Liver (tissue), 9 donors: ENCODE results near the gene CD163. TPM values are rescaled to one million over a fixed set of nuclear protein-coding genes. Genes with fewer than 3 reads are reported as not detected.
"Not testable (repeated sequence)": the region's sequence is repeated elsewhere in the genome, so short reads cannot be mapped to it uniquely, and the experiment has no call there.

ENCODE experiments used
- DNase-seq: peaks from one replicate; pipeline ENCODE4 v3.0.0-alpha.2; 2017; ENCODE audit warnings: low spot score
- H3K27ac ChIP-seq, 2 donors: one replicate each; pipeline ENCODE4 v1.7.0; 2013; ENCODE audit warnings: inconsistent platforms in 2 of 2, low read length in 2 of 2, control low read depth in 1 of 2, low read depth in 1 of 2, mild to moderate bottlenecking in 1 of 2
- H3K27me3 ChIP-seq, 4 donors: one replicate each; pipeline versions ENCODE4 v1.6.1 to v1.7.0; 2013; ENCODE audit warnings: low read length in 3 of 4, inconsistent platforms in 1 of 4, mild to moderate bottlenecking in 1 of 4, moderate library complexity in 1 of 4; ENCODE audit not compliant: control insufficient read depth in 4 of 4, insufficient read depth in 4 of 4
- H3K36me3 ChIP-seq, 4 donors: one replicate each; pipeline versions ENCODE4 v1.6.1 to v1.7.0; 2013; ENCODE audit warnings: low read length in 3 of 4, mild to moderate bottlenecking in 3 of 4, low read depth in 1 of 4, moderate library complexity in 1 of 4; ENCODE audit not compliant: control insufficient read depth in 4 of 4, insufficient read depth in 3 of 4
- H3K4me1 ChIP-seq, 4 donors: one replicate each; pipeline versions ENCODE4 v1.6.1 to v1.7.0; 2013; ENCODE audit warnings: low read length in 3 of 4, mild to moderate bottlenecking in 3 of 4, moderate library complexity in 1 of 4; ENCODE audit not compliant: control insufficient read depth in 4 of 4, insufficient read depth in 4 of 4
- H3K4me3 ChIP-seq, 3 donors: one replicate each; pipeline versions ENCODE4 v1.6.1 to v1.7.0; 2013; ENCODE audit warnings: low read length in 3 of 3, control low read depth in 1 of 3, low read depth in 1 of 3, mild to moderate bottlenecking in 1 of 3
- H3K9ac ChIP-seq, 2 donors: one replicate each; pipeline ENCODE4 v1.7.0; 2013; ENCODE audit warnings: low read length in 2 of 2, mild to moderate bottlenecking in 2 of 2, moderate library complexity in 2 of 2, control low read depth in 1 of 2, low read depth in 1 of 2
- H3K9me3 ChIP-seq, 4 donors: one replicate each; pipeline versions ENCODE4 v1.6.1 to v1.7.0; 2013; ENCODE audit warnings: low read length in 3 of 4; ENCODE audit not compliant: control insufficient read depth in 4 of 4
- CTCF ChIP-seq: fragments of 150-350 bp; IDR thresholded peaks from 2 replicates; pipeline ENCODE4 v1.5.1; 2017; ENCODE audit warnings: improper control_type of control experiment, low read depth, low read length; ENCODE audit not compliant: missing input control
- FOXA1 ChIP-seq: IDR thresholded peaks from 2 replicates; pipeline ENCODE4 v1.6.1; 2016; ENCODE audit warnings: antibody characterized with exemption
- HNF4A ChIP-seq, 2 donors: conservative IDR thresholded peaks; 2 replicates each; pipeline ENCODE4 v1.6.1; 2016; ENCODE audit warnings: antibody characterized with exemption in 2 of 2, mild to moderate bottlenecking in 2 of 2
- HNF4G ChIP-seq: IDR thresholded peaks from 2 replicates; pipeline ENCODE4 v1.6.1; 2016; ENCODE audit warnings: antibody characterized with exemption
- MAX ChIP-seq: IDR thresholded peaks from 2 replicates; pipeline ENCODE4 v1.6.1; 2016; ENCODE audit warnings: antibody characterized with exemption
- NR2F2 ChIP-seq: IDR thresholded peaks from 2 replicates; pipeline ENCODE4 v1.6.1; 2016; ENCODE audit warnings: antibody characterized with exemption
- REST ChIP-seq: IDR thresholded peaks from 2 replicates; pipeline ENCODE4 v1.6.1; 2016; ENCODE audit warnings: antibody characterized with exemption, mild to moderate bottlenecking
- RXRA ChIP-seq, 2 donors: IDR thresholded peaks; 2 replicates each; pipeline ENCODE4 v1.6.1; 2017 to 2018; ENCODE audit warnings: antibody characterized with exemption in 2 of 2, mild to moderate bottlenecking in 1 of 2
- SP1 ChIP-seq: IDR thresholded peaks from 2 replicates; pipeline ENCODE4 v1.6.1; 2018; ENCODE audit warnings: antibody characterized with exemption, mild to moderate bottlenecking
- WGBS: extraction: QIAGEN DNeasy Blood & Tissue Kit; methylation state at CpG from one replicate; pipeline ENCODE4 v1.1.7; 2013; 5-methylcytosine and 5-hydroxymethylcytosine counted together
- polyA plus RNA-seq, 2 donors: library from polyadenylated mRNA; stranded (reverse) in 1 of 2; unstranded in 1 of 2; fragments of 200-250 nt in 1 of 2; fragments of >200 nt in 1 of 2; fragmentation: Nextera tagmentation in 1 of 2; extraction: Ambion mirVana in 1 of 2; gene quantifications; one replicate each; pipeline versions ENCODE4 v1.2.1 to v1.2.3, GENCODE V29; 2013 to 2015
- total RNA-seq, 2 donors: library from RNA; depleted of rRNA; stranded (reverse); fragments of >200 nt; gene quantifications; one replicate each; pipeline ENCODE4 v1.2.3, GENCODE V29; 2014
- donor health status: healthy.
- donor health status: healthy.
- donor health status: healthy.
- donor health status: healthy.
- donor health status: healthy.

CD163 gene
- total and polyA plus RNA-seq, 4 donors, result 61.1 to 153 (median 90.5) TPM

GRCh38 chr12:7512553-7512952 is 9.0 kb upstream of the CD163 start (continued):
- TF ChIP-seq REST, result peak; percentile 96

GRCh38 chr12:7509793-7510470 is 6.4 kb upstream of the CD163 start:
- not testable (repeated sequence) for H3K4me3 ChIP-seq, H3K9ac ChIP-seq, H3K36me3 ChIP-seq, DNase-seq, H3K27ac ChIP-seq, H3K27me3 ChIP-seq, H3K9me3 ChIP-seq
- H3K4me1 ChIP-seq, result peaks cover 4 to 24% (median 14%) of the 10 kb centered on the region in 4 donors
- peak in 1 of 2 donors; percentile 3 for TF ChIP-seq RXRA (IDR thresholded peaks at IDR 0.05)
- peak; percentile 41 to 47 for TF ChIP-seq HNF4A (conservative IDR thresholded peaks at IDR 0.05)
- WGBS, result 72% methylated on average over 14 of the region's 14 CpGs

GRCh38 chr12:7502612-7503011 is 965 bp downstream of the CD163 start:
- no peak overlapping the region for H3K9ac ChIP-seq
- H3K4me3 ChIP-seq, result peak overlapping the region in 1 of 3 donors; percentile 20
- no peaks in the 10 kb centered on the region for H3K9me3 ChIP-seq
- no peak for DNase-seq
- peaks cover 2 to 9% (median 4%) of the 10 kb centered on the region in 4 donors for H3K36me3 ChIP-seq
- WGBS, result 76% methylated on average over 3 of the region's 3 CpGs
- no peak for TF ChIP-seq FOXA1
- TF ChIP-seq RXRA (IDR thresholded peaks at IDR 0.05), result no peak
- no peak for TF ChIP-seq NR2F2
- no peak overlapping the region for H3K27ac ChIP-seq
- H3K27me3 ChIP-seq, result no peaks in the 10 kb centered on the region
- H3K4me1 ChIP-seq, result no peaks in the 10 kb centered on the region

GRCh38 chr12:7501031-7501588 is 2.5 kb downstream of the CD163 start:
- Histone ChIP-seq H3K9ac (no peak overlapping the region), H3K27ac (no peak overlapping the region), H3K36me3 (peaks cover 2 to 19% (median 10%) of the 10 kb centered on the region in 4 donors), H3K4me3 (peak overlapping the region in 1 of 3 donors; percentile 24), H3K4me1 (peaks cover 0 to 8% (median 0%) of the 10 kb centered on the region in 4 donors), H3K27me3 (no peaks in the 10 kb centered on the region), H3K9me3 (no peaks in the 10 kb centered on the region)
- no peak for DNase-seq
- TF ChIP-seq REST (no peak), HNF4A (conservative IDR thresholded peaks at IDR 0.05) (no peak), MAX (no peak), CTCF (no peak), SP1 (no peak), NR2F2 (no peak), HNF4G (no peak), RXRA (IDR thresholded peaks at IDR 0.05) (no peak)
- WGBS, result 83% methylated on average over 6 of the region's 6 CpGs
